ENCODE results near the gene SH3D19.

DNA sequence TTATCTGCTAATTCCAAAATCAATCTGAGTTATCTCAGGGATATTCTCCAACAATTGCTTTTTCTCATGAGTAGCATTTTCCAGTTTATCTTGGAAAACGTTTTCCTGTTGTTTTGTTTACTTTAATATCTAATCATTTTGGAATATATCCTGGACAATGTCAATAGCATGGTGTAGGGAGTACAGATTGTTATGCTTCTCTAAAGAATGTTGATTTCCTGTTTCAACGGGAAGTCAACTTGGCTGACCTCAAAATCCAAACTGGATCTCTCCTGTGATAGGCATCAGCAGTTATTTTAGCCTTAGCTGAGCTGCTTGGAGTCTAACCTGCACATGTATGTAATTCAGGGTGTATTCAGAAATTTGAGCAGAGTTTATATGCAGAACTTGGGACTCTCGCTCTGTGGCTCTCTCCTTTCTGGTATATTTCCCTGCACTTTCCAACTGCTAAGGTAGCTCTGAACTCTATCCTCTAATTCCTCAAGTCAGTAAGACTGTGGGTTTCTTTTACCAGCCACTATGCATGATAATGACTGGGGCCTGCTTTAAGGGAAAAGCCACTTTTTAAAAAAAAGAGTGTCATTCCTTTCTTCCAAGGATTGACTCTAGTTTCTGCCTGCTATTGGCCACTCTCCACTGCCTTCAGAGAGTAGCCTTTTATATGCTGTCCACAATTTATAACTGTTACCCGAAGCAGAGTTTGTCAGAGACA is 40.7 kb downstream of the SH3D19 start:
- TF ChIP-seq, protein P1, sequence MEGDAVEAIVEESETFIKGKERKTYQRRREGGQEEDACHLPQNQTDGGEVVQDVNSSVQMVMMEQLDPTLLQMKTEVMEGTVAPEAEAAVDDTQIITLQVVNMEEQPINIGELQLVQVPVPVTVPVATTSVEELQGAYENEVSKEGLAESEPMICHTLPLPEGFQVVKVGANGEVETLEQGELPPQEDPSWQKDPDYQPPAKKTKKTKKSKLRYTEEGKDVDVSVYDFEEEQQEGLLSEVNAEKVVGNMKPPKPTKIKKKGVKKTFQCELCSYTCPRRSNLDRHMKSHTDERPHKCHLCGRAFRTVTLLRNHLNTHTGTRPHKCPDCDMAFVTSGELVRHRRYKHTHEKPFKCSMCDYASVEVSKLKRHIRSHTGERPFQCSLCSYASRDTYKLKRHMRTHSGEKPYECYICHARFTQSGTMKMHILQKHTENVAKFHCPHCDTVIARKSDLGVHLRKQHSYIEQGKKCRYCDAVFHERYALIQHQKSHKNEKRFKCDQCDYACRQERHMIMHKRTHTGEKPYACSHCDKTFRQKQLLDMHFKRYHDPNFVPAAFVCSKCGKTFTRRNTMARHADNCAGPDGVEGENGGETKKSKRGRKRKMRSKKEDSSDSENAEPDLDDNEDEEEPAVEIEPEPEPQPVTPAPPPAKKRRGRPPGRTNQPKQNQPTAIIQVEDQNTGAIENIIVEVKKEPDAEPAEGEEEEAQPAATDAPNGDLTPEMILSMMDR (IDR thresholded peaks at IDR 0.05 in 4 of 5, conservative IDR thresholded peaks at IDR 0.05 in 1 of 5) = no peak
- TF ChIP-seq POLR2A (IDR thresholded peaks at IDR 0.05) = no peak
